ENCODE results near the gene STARD3. TPM values are rescaled to one million over a fixed set of nuclear protein-coding genes. Genes with fewer than 3 reads are reported as not detected.

Gene STARD3
- polyA plus RNA-seq, 1 experiment: 43.3 TPM

DNA sequence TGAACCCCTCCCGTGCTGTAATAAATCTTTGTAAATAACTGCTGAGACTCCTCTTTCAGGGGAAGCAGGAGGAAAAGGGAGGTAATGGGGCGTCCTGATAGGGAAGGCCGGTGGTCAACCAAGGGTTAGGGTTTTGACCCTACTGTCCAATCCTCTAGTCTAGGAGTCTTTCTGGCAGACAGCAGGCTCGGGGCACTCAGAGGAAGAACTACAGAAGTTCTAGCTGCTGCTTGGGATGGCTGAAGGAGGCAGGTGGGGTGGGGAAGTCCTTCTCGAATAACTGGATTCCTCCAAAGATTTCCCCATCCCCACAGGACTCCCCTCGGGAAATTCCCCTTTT, 387 bp upstream of the STARD3 start:
- TF ChIP-seq, protein P1, sequence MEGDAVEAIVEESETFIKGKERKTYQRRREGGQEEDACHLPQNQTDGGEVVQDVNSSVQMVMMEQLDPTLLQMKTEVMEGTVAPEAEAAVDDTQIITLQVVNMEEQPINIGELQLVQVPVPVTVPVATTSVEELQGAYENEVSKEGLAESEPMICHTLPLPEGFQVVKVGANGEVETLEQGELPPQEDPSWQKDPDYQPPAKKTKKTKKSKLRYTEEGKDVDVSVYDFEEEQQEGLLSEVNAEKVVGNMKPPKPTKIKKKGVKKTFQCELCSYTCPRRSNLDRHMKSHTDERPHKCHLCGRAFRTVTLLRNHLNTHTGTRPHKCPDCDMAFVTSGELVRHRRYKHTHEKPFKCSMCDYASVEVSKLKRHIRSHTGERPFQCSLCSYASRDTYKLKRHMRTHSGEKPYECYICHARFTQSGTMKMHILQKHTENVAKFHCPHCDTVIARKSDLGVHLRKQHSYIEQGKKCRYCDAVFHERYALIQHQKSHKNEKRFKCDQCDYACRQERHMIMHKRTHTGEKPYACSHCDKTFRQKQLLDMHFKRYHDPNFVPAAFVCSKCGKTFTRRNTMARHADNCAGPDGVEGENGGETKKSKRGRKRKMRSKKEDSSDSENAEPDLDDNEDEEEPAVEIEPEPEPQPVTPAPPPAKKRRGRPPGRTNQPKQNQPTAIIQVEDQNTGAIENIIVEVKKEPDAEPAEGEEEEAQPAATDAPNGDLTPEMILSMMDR (IDR thresholded peaks at IDR 0.05; ENCODE audit: low read depth, low read length): no peak

DNA sequence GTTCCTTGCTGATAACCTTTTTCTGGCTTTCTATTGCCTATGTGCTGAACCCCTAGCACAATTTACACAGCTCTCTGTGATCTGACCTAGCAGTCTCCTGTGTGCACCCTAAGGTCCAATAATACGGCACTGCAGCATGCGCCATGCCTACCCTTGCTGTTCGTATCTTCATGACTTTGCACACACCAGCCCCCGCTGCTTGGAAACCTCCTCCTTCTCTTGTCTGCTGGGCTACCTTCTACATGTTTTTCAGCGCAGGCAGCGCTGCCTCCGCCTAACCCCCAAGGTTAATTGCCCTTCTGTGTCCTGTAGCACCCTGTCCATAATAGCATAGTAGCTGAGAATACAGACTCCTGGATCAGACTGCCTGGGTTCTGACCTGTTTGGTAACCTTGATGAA, 1.4 kb downstream of the STARD3 start:
- CTCF ChIA-PET: interaction anchor here (0.8 to 5.8 kb wide), 5 partner anchors 10 to 17 kb away, joined by 3 to 28 read pairs (median 6); no protein-coding TSS in a partner anchor
- no peaks in the 10 kb centered on the region for H3K9me3 ChIP-seq (ENCODE audit: control insufficient read depth, insufficient read depth, low read length)
- POLR2A ChIA-PET: no interaction called here
- DNase-seq (ENCODE audit: low read depth, low spot score): no peak
- peaks cover under 1% of the 10 kb centered on the region for H3K27me3 ChIP-seq (ENCODE audit: control insufficient read depth, insufficient read depth, low read length)
- TF ChIP-seq, protein P1 (IDR thresholded peaks at IDR 0.05; ENCODE audit: low read depth, low read length): no peak
- no peak overlapping the region for H3K27ac ChIP-seq (ENCODE audit: low read depth, low read length)
- H3K4me3 ChIP-seq (ENCODE audit: low read depth, low read length): peak overlapping the region; percentile 92

More for the DNA sequence above, 387 bp upstream of the STARD3 start:
- POLR2A ChIA-PET: interaction anchor here (1.0 kb wide), 1 partner anchor 8 kb away, joined by 3 read pairs; no protein-coding TSS in a partner anchor
- DNase-seq (ENCODE audit: low read depth, low spot score): no peak
- CTCF ChIA-PET: interaction anchor here (1.3 to 5.8 kb wide), 2 partner anchors 13 to 16 kb away, joined by 3 to 28 read pairs; no protein-coding TSS in a partner anchor
- Histone ChIP-seq H3K9me3 (ENCODE audit: control insufficient read depth, insufficient read depth, low read length) (no peaks in the 10 kb centered on the region), H3K4me3 (ENCODE audit: low read depth, low read length) (peak overlapping the region; percentile 92), H3K27ac (ENCODE audit: low read depth, low read length) (no peak overlapping the region), H3K27me3 (ENCODE audit: control insufficient read depth, insufficient read depth, low read length) (peaks cover 11% of the 10 kb centered on the region)

DNA sequence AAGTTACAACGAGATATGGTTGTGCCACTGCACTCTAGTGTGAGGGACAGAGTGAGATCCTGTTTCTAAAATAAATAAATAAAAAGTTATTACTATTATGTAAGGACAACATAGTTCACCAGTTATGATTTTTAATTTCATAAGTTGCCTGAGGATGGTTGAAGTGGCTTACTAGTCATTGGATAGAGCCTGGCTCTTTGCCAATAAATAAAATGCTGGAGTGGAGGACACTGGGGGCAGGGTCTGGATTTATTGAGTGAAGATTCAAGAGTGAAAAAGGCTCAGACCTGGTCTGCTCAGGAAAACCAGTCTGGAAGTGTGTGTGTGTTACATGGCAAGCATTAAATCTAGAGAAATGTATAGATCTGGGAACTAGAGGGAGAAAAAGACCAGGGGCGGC, 2.1 kb downstream of the STARD3 start:
- no peaks in the 10 kb centered on the region for H3K27me3 ChIP-seq (ENCODE audit: control insufficient read depth, insufficient read depth, low read length)
- TF ChIP-seq, protein P1 (IDR thresholded peaks at IDR 0.05; ENCODE audit: low read depth, low read length): no peak
- ChIA-PET POLR2A (no interaction called here), CTCF (interaction anchor here (1.0 to 5.8 kb wide), 4 partner anchors 11 to 18 kb away, joined by 3 to 28 read pairs (median 8); no protein-coding TSS in a partner anchor)
- no peak overlapping the region for H3K27ac ChIP-seq (ENCODE audit: low read depth, low read length)
- no peak for DNase-seq (ENCODE audit: low read depth, low spot score)
- no peaks in the 10 kb centered on the region for H3K9me3 ChIP-seq (ENCODE audit: control insufficient read depth, insufficient read depth, low read length)
- no peak overlapping the region for H3K4me3 ChIP-seq (ENCODE audit: low read depth, low read length)

DNA sequence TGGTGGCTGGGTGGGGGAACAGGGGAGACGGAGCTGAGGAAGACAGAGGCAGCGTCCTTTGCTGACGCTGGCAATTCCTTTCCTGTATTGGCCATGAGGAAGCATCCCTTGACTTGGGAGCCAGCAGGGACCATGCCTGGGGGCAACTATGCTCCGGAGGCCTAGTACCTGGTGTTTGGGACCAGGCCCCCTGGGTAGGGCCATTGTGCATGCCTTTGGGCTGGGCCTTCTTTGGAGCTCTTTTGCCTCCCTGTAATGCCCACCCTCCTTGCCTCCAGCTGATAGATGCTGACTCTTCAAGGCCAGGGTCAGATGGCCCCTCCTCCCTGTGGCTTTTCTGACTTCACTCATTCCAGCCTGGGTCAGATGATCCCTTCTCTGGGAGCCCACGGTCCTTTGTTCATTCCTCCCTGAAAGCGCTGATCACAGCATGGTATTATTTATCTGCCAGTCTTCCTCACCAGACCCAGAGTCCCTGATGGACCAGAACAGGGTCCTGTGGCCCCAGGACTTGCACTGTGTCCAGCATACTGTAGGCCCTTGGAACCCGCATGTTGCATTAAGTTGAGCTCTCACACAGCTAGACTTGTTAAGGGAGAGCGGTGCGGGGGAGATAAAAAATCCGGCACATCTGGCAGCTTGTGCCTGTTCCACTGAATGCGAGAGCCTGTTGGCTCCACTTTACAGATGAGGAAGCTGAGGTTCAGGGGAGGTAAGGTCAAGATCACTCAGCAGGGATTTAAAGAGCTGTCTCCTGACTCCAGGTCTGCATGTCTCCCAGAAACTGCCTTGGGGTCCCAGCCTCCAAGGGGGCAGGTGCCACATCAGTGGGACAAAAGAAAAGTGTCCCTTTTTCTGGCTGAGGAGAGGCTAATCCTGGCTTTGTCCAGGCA, 2.9 kb downstream of the STARD3 start:
- POLR2A ChIA-PET: interaction anchor here (1.0 kb wide), 1 partner anchor 10 kb away, joined by 3 read pairs; no protein-coding TSS in a partner anchor
- H3K27ac ChIP-seq (ENCODE audit: low read depth, low read length): no peak overlapping the region
- no peaks in the 10 kb centered on the region for H3K27me3 ChIP-seq (ENCODE audit: control insufficient read depth, insufficient read depth, low read length)
- DNase-seq (ENCODE audit: low read depth, low spot score): no peak
- TF ChIP-seq, protein P1 (IDR thresholded peaks at IDR 0.05; ENCODE audit: low read depth, low read length): no peak
- no peak overlapping the region for H3K4me3 ChIP-seq (ENCODE audit: low read depth, low read length)
- CTCF ChIA-PET: interaction anchor here (1.0 to 5.8 kb wide), 4 partner anchors 12 to 19 kb away, joined by 3 to 28 read pairs (median 8); no protein-coding TSS in a partner anchor
- H3K9me3 ChIP-seq (ENCODE audit: control insufficient read depth, insufficient read depth, low read length): no peaks in the 10 kb centered on the region

DNA sequence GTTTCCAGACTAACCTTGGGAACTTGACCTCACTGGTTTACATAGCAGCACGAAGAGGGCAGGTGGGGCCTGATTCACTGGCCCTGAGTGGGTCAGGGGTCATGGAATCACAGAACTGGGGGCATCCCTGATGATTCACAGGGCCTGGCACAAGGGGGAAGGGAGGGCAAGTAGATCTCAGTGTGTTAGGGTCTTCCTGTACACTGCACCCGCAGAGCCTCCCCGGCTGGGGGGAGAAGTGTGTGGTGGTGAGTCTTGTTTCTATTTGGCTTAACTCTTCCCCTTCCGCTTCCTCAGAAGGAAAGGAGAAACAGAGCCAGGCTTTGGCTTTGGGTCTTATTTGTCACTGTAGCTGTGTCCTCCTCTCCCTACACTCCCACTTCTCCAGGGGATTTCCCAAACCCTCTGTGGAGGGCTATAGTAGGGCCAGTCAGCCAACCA, 3.7 kb downstream of the STARD3 start:
- no peak for DNase-seq (ENCODE audit: low read depth, low spot score)
- POLR2A ChIA-PET: interaction anchor here (1.0 kb wide), 1 partner anchor 10 kb away, joined by 3 read pairs; no protein-coding TSS in a partner anchor
- H3K27me3 ChIP-seq (ENCODE audit: control insufficient read depth, insufficient read depth, low read length): no peaks in the 10 kb centered on the region
- CTCF ChIA-PET: interaction anchor here (1.4 to 5.8 kb wide), 3 partner anchors 13 to 20 kb away, joined by 3 to 28 read pairs (median 12); no protein-coding TSS in a partner anchor
- TF ChIP-seq, protein P1 (IDR thresholded peaks at IDR 0.05; ENCODE audit: low read depth, low read length): no peak
- H3K27ac ChIP-seq (ENCODE audit: low read depth, low read length): no peak overlapping the region
- no peaks in the 10 kb centered on the region for H3K9me3 ChIP-seq (ENCODE audit: control insufficient read depth, insufficient read depth, low read length)
- H3K4me3 ChIP-seq (ENCODE audit: low read depth, low read length): no peak overlapping the region

All from AG04450 (cell line).